ENCODE measurements around the gene STARD3.
"Not testable (repeated sequence)": the region's sequence is repeated elsewhere in the genome, so short reads cannot be mapped to it uniquely, and the experiment has no call there.

Gene STARD3

GRCh38 chr17:39636927-39637736 is at the start of gene STARD3:
Gene STARD3 (plus strand): TSS chr17:39637144. CDS start chr17:39653532, 16,388 bp downstream.
- peak; percentile 98 for DNase-seq (ENCODE audit: low spot score)
- TF ChIP-seq, protein P1, sequence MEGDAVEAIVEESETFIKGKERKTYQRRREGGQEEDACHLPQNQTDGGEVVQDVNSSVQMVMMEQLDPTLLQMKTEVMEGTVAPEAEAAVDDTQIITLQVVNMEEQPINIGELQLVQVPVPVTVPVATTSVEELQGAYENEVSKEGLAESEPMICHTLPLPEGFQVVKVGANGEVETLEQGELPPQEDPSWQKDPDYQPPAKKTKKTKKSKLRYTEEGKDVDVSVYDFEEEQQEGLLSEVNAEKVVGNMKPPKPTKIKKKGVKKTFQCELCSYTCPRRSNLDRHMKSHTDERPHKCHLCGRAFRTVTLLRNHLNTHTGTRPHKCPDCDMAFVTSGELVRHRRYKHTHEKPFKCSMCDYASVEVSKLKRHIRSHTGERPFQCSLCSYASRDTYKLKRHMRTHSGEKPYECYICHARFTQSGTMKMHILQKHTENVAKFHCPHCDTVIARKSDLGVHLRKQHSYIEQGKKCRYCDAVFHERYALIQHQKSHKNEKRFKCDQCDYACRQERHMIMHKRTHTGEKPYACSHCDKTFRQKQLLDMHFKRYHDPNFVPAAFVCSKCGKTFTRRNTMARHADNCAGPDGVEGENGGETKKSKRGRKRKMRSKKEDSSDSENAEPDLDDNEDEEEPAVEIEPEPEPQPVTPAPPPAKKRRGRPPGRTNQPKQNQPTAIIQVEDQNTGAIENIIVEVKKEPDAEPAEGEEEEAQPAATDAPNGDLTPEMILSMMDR (IDR thresholded peaks at IDR 0.05; ENCODE audit: extremely low read depth, missing control alignments) = peak; percentile 8

GRCh38 chr17:39590180-39590579 is 46.8 kb upstream of the STARD3 start:
- DNase-seq (ENCODE audit: low spot score) = not testable (repeated sequence)

- TF ChIP-seq, protein P1 (IDR thresholded peaks at IDR 0.05; ENCODE audit: extremely low read depth, missing control alignments) = no peak
- peak; percentile 62 for DNase-seq (ENCODE audit: low spot score)
These were observed 44.7 kb upstream of the STARD3 start for GRCh38 chr17:39591958-39592954.

- DNase-seq (ENCODE audit: low spot score) = no peak
- TF ChIP-seq, protein P1 (IDR thresholded peaks at IDR 0.05; ENCODE audit: extremely low read depth, missing control alignments) = no peak
These were observed 43.6 kb upstream of the STARD3 start for GRCh38 chr17:39593371-39593770.

DNA sequence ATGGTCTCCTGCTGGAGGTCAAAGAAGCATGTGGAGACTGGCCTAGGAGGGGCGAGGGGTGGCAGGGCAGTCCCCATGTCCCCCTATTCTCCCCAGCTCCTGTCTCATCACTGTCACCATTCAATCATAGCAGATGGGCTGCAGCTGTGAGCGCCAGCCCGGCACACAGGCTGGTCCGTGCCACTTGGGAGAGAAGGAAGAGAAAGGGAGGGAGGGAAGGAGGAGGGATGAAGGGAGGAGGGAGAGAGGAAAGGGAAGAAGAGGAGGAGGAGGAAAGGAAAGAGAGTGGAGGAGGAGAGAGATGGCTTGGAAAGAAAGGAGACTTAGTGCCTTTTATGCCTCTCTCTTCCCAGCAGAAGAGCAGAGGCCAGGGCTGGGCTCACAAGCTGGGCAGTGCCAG is 41.6 kb upstream of the STARD3 start:
- TF ChIP-seq, protein P1 (IDR thresholded peaks at IDR 0.05; ENCODE audit: extremely low read depth, missing control alignments) = no peak
- DNase-seq (ENCODE audit: low spot score) = no peak

DNA sequence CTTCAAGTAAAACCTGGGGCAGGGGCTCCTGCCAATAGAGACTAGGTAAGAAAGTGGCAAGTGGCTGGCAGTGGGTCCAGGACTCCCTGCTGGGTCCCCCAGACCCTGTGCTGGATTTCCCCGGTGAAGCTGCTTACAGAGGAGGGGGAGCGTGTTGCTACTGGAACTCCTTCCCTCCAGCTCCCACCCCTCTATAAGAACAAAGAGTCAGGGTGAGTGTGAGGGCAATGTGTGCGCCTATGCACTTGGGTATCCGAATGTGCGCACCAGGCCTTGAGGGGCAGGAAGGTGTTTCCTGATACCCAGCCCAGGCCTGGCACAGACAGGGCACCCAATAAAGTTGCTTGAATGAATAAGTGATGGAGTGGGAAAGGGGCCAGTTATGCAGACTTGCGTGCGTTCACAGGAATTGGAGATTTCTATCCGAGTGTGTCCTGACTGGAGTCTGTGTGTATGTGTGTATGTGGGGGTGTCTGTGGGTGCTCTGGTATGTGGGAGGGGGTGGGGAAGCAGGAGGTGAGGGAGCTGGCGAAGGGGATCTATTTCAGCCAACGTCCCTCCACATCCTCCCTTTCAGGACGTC is 40.9 kb upstream of the STARD3 start:
- DNase-seq (ENCODE audit: low spot score) = no peak
- TF ChIP-seq, protein P1 (IDR thresholded peaks at IDR 0.05; ENCODE audit: extremely low read depth, missing control alignments) = no peak

GRCh38 chr17:39596543-39597267 is 40.2 kb upstream of the STARD3 start:
- TF ChIP-seq, protein P1 (IDR thresholded peaks at IDR 0.05; ENCODE audit: extremely low read depth, missing control alignments) = no peak
- peak; percentile 22 for DNase-seq (ENCODE audit: low spot score)
